Neural cell (in vitro differentiated cells): ENCODE results near the gene TICAM2.

ENCODE experiments used
- CTCF ChIP-seq: fragments of 450-650 bp; IDR thresholded peaks from 2 replicates; pipeline ENCODE4 v1.5.1; 2014; ENCODE audit warnings: antibody characterized with exemption, mild to moderate bottlenecking, moderate library complexity; ENCODE audit not compliant: poor library complexity, severe bottlenecking
- EP300 ChIP-seq: fragments of 450-650 bp; conservative IDR thresholded peaks from 2 replicates; pipeline ENCODE4 v1.6.1; 2014; ENCODE audit warnings: antibody characterized with exemption, mild to moderate bottlenecking, moderate library complexity; ENCODE audit not compliant: poor library complexity, severe bottlenecking
- EZH2 ChIP-seq: fragments of 200-600, 300-800 bp; shearing (Covaris generic), sonication (generic); IDR thresholded peaks from 2 replicates; pipeline ENCODE4 v1.6.1; 2014; ENCODE audit warnings: antibody characterized with exemption, low read length, borderline replicate concordance, mild to moderate bottlenecking; ENCODE audit not compliant: insufficient read depth, poor library complexity, severe bottlenecking
- MXI1 ChIP-seq: fragments of 450-650 bp; conservative IDR thresholded peaks from 2 replicates; pipeline ENCODE4 v1.6.1; 2014; ENCODE audit warnings: antibody characterized with exemption, mild to moderate bottlenecking; ENCODE audit not compliant: poor library complexity, severe bottlenecking
- POLR2AphosphoS5 ChIP-seq: IDR thresholded peaks from 2 replicates; pipeline ENCODE4 v1.6.1; 2012
- REST ChIP-seq: IDR thresholded peaks from 2 replicates; pipeline ENCODE4 v1.6.1; 2012; ENCODE audit warnings: borderline replicate concordance

GRCh38 chr5:115531787-115532367 is 70.4 kb downstream of the TICAM2 start:
- no peak for TF ChIP-seq CTCF
- TF ChIP-seq MXI1: no peak
- TF ChIP-seq REST: no peak
- no peak for TF ChIP-seq EZH2
- no peak for TF ChIP-seq POLR2AphosphoS5
- TF ChIP-seq EP300: no peak
